PC-3 (cell line): ENCODE results near the gene PSMD5. TPM values are rescaled to one million over a fixed set of nuclear protein-coding genes. Genes with fewer than 3 reads are reported as not detected.

ENCODE experiments used
- ATAC-seq: fragments of 200-7000 bp; cut with Tn5 transposase; 2 replicates; pipeline ENCODE4 v1.9.1; 2020; ENCODE audit warnings: mild to moderate bottlenecking, moderate library complexity
- BruUV-seq: library from RNA; stranded (reverse); fragments of 400-500 nt; replicated peaks from 2 replicates; lab custom pipeline; 2021; lab: Mats Ljungman, UMichigan
- CTCF ChIA-PET: fragments of 300-600 bp; sonication (Branson Sonifier 250); formaldehyde crosslinking; loops from one replicate; lab custom pipeline; 2022; ENCODE audit warnings: antibody characterized with exemption; lab: Charles Lee
- POLR2A ChIA-PET: fragments of 300-600 bp; sonication (Branson Sonifier 250); formaldehyde crosslinking; loops from one replicate; lab custom pipeline; 2022; ENCODE audit warnings: antibody characterized with exemption; ENCODE audit not compliant: unreplicated experiment; lab: Charles Lee
- DNase-seq: peaks from one replicate; pipeline ENCODE4 v3.0.0-alpha.2; 2015
- H2AFZ ChIP-seq: fragments of 300-600 bp; sonication (generic); 2 replicates; pipeline ENCODE4 v1.6.0; 2016; ENCODE audit warnings: antibody characterized with exemption, low read length
- H3F3A ChIP-seq: fragments of 300-600 bp; sonication (generic); one replicate; pipeline ENCODE4 v1.6.0; 2017; ENCODE audit warnings: antibody characterized with exemption, low read length, control low read depth, mild to moderate bottlenecking; ENCODE audit not compliant: unreplicated experiment
- H3K27ac ChIP-seq: fragments of 300-600 bp; sonication (generic); 2 replicates; pipeline ENCODE4 v1.5.1; 2016; ENCODE audit warnings: mild to moderate bottlenecking, low read length
- H3K27me3 ChIP-seq: fragments of 300-600 bp; sonication (generic); 2 replicates; pipeline ENCODE4 v1.6.1; 2016; ENCODE audit warnings: low read length, mixed read lengths
- H3K36me3 ChIP-seq: fragments of 300-600 bp; sonication (generic); 2 replicates; pipeline ENCODE4 v1.6.1; 2016; ENCODE audit warnings: low read depth, mixed run types, low read length, mixed read lengths
- H3K4me1 ChIP-seq: fragments of 300-600 bp; sonication (generic); 2 replicates; pipeline ENCODE4 v1.5.1; 2016; ENCODE audit warnings: low read length; ENCODE audit not compliant: insufficient read depth
- H3K4me2 ChIP-seq: fragments of 300-600 bp; sonication (generic); 2 replicates; pipeline ENCODE4 v1.6.0; 2016; ENCODE audit warnings: low read length
- H3K4me3 ChIP-seq: fragments of 300-600 bp; sonication (generic); 2 replicates; pipeline ENCODE4 v1.5.1; 2016; ENCODE audit warnings: mild to moderate bottlenecking, low read length, mixed read lengths
- H3K79me2 ChIP-seq: fragments of 300-600 bp; sonication (generic); 2 replicates; pipeline ENCODE4 v1.6.1; 2017; ENCODE audit warnings: low read length, mixed read lengths
- H3K9ac ChIP-seq: fragments of 300-600 bp; sonication (generic); 2 replicates; pipeline ENCODE4 v1.6.0; 2016; ENCODE audit warnings: mild to moderate bottlenecking, low read length
- H3K9me2 ChIP-seq: fragments of 300-600 bp; sonication (generic); replicated peaks from 2 replicates; pipeline ENCODE4 v1.6.1; 2016; ENCODE audit warnings: mixed run types, low read length, mixed read lengths
- H3K9me3 ChIP-seq: fragments of 300-600 bp; sonication (generic); 2 replicates; pipeline ENCODE4 v1.6.1; 2016; ENCODE audit warnings: low read length, mixed read lengths
- H4K20me1 ChIP-seq: fragments of 300-600 bp; sonication (generic); 2 replicates; pipeline ENCODE4 v1.6.1; 2016; ENCODE audit warnings: low read length, mixed read lengths
- EZH2 ChIP-seq: fragments of 300-600 bp; sonication (generic); IDR thresholded peaks from one replicate; pipeline ENCODE4 v1.6.1; 2017; ENCODE audit warnings: antibody characterized with exemption, mild to moderate bottlenecking, low read length; ENCODE audit not compliant: unreplicated experiment
- EZH2phosphoT487 ChIP-seq: fragments of 300-600 bp; sonication (generic); IDR thresholded peaks from 2 replicates; pipeline ENCODE4 v1.6.1; 2018; ENCODE audit warnings: mild to moderate bottlenecking, antibody characterized with exemption, low read length, borderline replicate concordance
- intact Hi-C: fragments of 100-400 bp; cut with micrococcal nuclease; formaldehyde crosslinking; loops from 2 replicates; pipeline ENCODE4 v1.9.0; 2023
- total RNA-seq: library from RNA; depleted of rRNA; stranded (reverse); fragments of >200 nt; gene quantifications from 2 replicates; pipeline ENCODE4 v1.2.3, GENCODE V29; 2014
- TF ChIP-seq, protein P1 (sequence below): fragments of 300-600 bp; sonication (generic); conservative IDR thresholded peaks from 2 replicates; pipeline ENCODE4 v1.5.1; 2017; ENCODE audit warnings: antibody characterized with exemption, low read depth, mild to moderate bottlenecking, low read length

The PSMD5 gene
- total RNA-seq, 1 experiment from 2014 or later = 23.4 TPM

DNA sequence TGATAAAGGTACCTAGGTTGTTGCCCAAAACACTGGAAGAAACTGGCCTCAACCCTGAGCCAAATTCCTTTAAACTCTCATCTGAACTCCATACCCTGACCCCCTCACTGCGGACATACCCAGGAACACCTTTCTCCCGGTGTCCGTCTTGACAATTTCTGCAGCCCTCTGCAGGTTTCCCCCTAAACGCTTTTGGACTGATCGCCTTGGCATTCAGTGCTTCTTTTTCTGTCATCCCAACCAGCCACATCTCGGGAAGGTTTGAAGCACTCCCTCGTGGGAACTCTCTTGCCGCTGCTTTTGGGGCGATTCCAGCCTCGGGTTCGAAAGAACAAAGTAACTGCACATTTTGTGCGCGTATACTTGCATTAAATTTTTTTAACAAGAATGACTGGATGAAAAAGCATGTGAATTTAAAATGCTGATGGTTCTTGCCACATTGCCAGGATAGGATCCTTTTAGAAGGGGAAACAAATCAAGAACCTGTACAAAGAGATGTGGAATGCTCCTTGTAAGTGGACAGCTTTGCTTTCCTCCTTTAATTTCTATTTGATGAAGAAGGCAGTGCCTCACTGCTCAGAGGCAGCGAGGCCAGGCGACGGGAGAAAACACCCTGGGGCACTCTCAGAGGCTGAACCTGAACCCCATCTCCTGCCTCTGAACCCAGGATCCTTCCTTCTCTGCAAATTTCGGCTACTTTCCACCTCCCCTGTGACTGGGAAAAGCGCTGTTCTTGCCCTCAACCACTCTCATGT is 615 bp downstream of the PSMD5 start:
- ChIA-PET CTCF (no interaction called here), POLR2A (no interaction called here)
- BruUV-seq = TSS peak; percentile 68
- Histone ChIP-seq H4K20me1 (0 out of 2 replicates have a peak, but pooled peaks cover 5% of the 10 kb centered on the region), H3K36me3 (no peaks in the 10 kb centered on the region), H3K4me3 (peak overlapping the region; percentile 89), H3K27me3 (no peaks in the 10 kb centered on the region), H3F3A (no peaks in the 10 kb centered on the region), H3K27ac (peak overlapping the region; percentile 90), H3K9ac (peak overlapping the region; percentile 97), H3K4me2 (peak overlapping the region; percentile 86), H3K9me3 (no peaks in the 10 kb centered on the region), H3K9me2 (no peaks in the 10 kb centered on the region), H3K79me2 (peaks cover 66% of the 10 kb centered on the region), H2AFZ (peak overlapping the region; percentile 79), H3K4me1 (no peaks in the 10 kb centered on the region; the same call in none of the 2 replicates)
- ATAC-seq (peak; percentile 13), DNase-seq (peak; percentile 6)
- TF ChIP-seq EZH2 = no peak
- TF ChIP-seq EZH2phosphoT487 = no peak
- TF ChIP-seq, protein P1, sequence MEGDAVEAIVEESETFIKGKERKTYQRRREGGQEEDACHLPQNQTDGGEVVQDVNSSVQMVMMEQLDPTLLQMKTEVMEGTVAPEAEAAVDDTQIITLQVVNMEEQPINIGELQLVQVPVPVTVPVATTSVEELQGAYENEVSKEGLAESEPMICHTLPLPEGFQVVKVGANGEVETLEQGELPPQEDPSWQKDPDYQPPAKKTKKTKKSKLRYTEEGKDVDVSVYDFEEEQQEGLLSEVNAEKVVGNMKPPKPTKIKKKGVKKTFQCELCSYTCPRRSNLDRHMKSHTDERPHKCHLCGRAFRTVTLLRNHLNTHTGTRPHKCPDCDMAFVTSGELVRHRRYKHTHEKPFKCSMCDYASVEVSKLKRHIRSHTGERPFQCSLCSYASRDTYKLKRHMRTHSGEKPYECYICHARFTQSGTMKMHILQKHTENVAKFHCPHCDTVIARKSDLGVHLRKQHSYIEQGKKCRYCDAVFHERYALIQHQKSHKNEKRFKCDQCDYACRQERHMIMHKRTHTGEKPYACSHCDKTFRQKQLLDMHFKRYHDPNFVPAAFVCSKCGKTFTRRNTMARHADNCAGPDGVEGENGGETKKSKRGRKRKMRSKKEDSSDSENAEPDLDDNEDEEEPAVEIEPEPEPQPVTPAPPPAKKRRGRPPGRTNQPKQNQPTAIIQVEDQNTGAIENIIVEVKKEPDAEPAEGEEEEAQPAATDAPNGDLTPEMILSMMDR = no peak
- intact Hi-C loops = loop anchor here (5.0 kb wide), 1 partner anchor 220 kb away; no protein-coding TSS in a partner anchor

DNA sequence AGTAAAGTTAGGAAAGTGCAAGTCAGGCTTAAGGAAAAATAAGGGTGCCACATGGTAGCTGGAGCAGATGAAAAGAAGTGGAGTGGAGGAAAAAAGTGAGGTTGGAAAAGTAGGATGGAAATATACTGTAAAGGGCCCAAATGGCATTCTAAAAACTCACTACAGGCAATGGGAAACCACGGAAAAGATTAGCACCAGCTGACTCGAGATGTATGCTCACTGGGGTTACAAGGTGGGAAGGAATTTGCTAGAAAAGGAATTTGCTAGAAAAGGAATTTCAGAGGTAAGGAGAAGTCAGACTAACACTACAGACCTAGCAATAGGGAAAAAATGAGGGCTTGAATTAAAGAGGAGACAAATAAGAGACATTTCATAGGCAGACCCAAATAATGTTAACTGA is 3.6 kb downstream of the PSMD5 start:
- intact Hi-C loops = no loop called here
- Histone ChIP-seq H3K4me1 (no peaks in the 10 kb centered on the region; the same call in none of the 2 replicates), H3F3A (no peaks in the 10 kb centered on the region), H3K27ac (no peak overlapping the region), H3K4me3 (no peak overlapping the region), H3K9ac (no peak overlapping the region), H2AFZ (no peak overlapping the region), H3K27me3 (no peaks in the 10 kb centered on the region), H3K9me2 (no peaks in the 10 kb centered on the region), H3K79me2 (peaks cover 61% of the 10 kb centered on the region), H3K36me3 (no peaks in the 10 kb centered on the region), H3K9me3 (no peaks in the 10 kb centered on the region), H3K4me2 (no peak overlapping the region), H4K20me1 (0 out of 2 replicates have a peak, but pooled peaks cover 5% of the 10 kb centered on the region)
- ChIA-PET CTCF (no interaction called here), POLR2A (no interaction called here)
- peak; percentile 13 for DNase-seq
- TF ChIP-seq EZH2phosphoT487 (no peak), EZH2 (no peak)
- TF ChIP-seq, protein P1 = no peak
- ATAC-seq = no peak
- no TSS peak for BruUV-seq

DNA sequence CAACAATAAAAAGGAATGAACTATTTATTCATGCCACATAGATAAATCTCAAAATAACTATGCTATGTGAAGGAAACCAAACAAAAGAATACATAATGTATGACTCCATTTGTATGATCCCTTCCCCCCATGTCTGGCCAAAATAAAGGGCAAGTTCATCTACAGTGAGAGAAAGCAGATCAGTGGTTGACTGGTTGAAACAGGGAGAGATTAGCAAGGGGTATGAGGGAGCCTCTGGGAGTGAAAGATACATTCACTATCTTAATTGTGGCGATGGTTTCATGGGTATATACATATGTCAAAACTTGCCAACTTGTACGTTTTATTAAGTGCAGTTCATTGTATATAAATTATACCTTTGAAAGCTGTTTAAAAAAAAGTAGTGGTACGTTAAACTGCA is 4.8 kb downstream of the PSMD5 start:
- no peak overlapping the region for H3K27ac ChIP-seq
- no peak overlapping the region for H2AFZ ChIP-seq
- intact Hi-C loops = no loop called here
- ATAC-seq (no peak), DNase-seq (no peak)
- H3K79me2 ChIP-seq = peaks cover 52% of the 10 kb centered on the region
- ChIA-PET CTCF (no interaction called here), POLR2A (no interaction called here)
- no TSS peak for BruUV-seq
- H3K4me3 ChIP-seq = no peak overlapping the region
- TF ChIP-seq, protein P1 = no peak
- TF ChIP-seq EZH2 (no peak), EZH2phosphoT487 (no peak)
- no peaks in the 10 kb centered on the region for H3K9me3 ChIP-seq
- H3K27me3 ChIP-seq = no peaks in the 10 kb centered on the region
- peaks cover 3% of the 10 kb centered on the region; the same call in 1 of the 2 replicates for H3K36me3 ChIP-seq
- no peaks in the 10 kb centered on the region for H3F3A ChIP-seq
- no peak overlapping the region for H3K4me2 ChIP-seq
- no peaks in the 10 kb centered on the region for H3K9me2 ChIP-seq
- no peaks in the 10 kb centered on the region; the same call in 1 of the 2 replicates for H3K4me1 ChIP-seq
- H3K9ac ChIP-seq = no peak overlapping the region
- H4K20me1 ChIP-seq = 0 out of 2 replicates have a peak, but pooled peaks cover 5% of the 10 kb centered on the region
